BE2C (cell line): ENCODE data around the gene FAM237B.

ENCODE experiments used
- DNase-seq: peaks from one replicate; pipeline ENCODE4 v3.0.0-alpha.2; 2020
- H3K27me3 ChIP-seq: fragments of 250-450 bp; sonication (Bioruptor Pico); 2 replicates; pipeline ENCODE4 v1.5.1; 2020; ENCODE audit warnings: mild to moderate bottlenecking
- H3K36me3 ChIP-seq: fragments of 250-450 bp; sonication (Bioruptor Pico); 2 replicates; pipeline ENCODE4 v1.5.1; 2020; ENCODE audit warnings: mild to moderate bottlenecking
- H3K4me1 ChIP-seq: fragments of 250-450 bp; sonication (Bioruptor Pico); 2 replicates; pipeline ENCODE4 v1.5.1; 2020
- H3K4me3 ChIP-seq: 2 replicates; pipeline ENCODE4 v1.5.1; 2011; ENCODE audit warnings: low read depth, low read length
- H3K9me3 ChIP-seq: fragments of 250-450 bp; sonication (Bioruptor Pico); 2 replicates; pipeline ENCODE4 v1.5.1; 2020
- TF ChIP-seq, protein P1 (sequence below): IDR thresholded peaks from 2 replicates; pipeline ENCODE4 v1.5.1; 2012; ENCODE audit warnings: mild to moderate bottlenecking, low read depth, low read length

Gene FAM237B

GRCh38 chr7:90267263-90267858, 53.7 kb downstream of the FAM237B start:
- Histone ChIP-seq H3K4me3 (no peak overlapping the region), H3K36me3 (no peaks in the 10 kb centered on the region), H3K4me1 (no peaks in the 10 kb centered on the region), H3K9me3 (no peaks in the 10 kb centered on the region), H3K27me3 (peaks cover 7% of the 10 kb centered on the region; the same call in 1 of the 2 replicates)
- DNase-seq = no peak
- TF ChIP-seq, protein P1, sequence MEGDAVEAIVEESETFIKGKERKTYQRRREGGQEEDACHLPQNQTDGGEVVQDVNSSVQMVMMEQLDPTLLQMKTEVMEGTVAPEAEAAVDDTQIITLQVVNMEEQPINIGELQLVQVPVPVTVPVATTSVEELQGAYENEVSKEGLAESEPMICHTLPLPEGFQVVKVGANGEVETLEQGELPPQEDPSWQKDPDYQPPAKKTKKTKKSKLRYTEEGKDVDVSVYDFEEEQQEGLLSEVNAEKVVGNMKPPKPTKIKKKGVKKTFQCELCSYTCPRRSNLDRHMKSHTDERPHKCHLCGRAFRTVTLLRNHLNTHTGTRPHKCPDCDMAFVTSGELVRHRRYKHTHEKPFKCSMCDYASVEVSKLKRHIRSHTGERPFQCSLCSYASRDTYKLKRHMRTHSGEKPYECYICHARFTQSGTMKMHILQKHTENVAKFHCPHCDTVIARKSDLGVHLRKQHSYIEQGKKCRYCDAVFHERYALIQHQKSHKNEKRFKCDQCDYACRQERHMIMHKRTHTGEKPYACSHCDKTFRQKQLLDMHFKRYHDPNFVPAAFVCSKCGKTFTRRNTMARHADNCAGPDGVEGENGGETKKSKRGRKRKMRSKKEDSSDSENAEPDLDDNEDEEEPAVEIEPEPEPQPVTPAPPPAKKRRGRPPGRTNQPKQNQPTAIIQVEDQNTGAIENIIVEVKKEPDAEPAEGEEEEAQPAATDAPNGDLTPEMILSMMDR = no peak

DNA sequence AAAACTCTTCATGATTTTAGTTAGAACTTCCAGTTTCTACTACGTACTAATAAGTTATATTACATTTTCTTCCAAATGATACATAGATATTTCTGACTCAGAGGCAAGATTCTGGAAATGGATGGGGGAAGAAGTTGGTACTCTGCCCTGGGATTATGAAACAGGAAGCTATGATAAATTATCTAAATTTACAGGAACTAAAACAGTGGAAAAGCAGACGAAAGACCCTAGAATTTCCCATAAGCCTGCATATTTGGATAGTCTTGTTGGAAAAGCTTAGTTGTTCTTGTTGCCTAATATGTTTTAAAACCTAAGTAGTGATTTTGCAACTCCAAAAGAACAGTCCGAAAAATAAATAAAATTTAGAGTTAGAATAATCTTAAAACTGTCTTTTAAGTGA, 54.3 kb downstream of the FAM237B start:
- Histone ChIP-seq H3K9me3 (no peaks in the 10 kb centered on the region), H3K4me1 (no peaks in the 10 kb centered on the region), H3K36me3 (no peaks in the 10 kb centered on the region), H3K4me3 (no peak overlapping the region), H3K27me3 (peaks cover 7% of the 10 kb centered on the region; the same call in 1 of the 2 replicates)
- TF ChIP-seq, protein P1 = no peak
- DNase-seq = no peak
